HG03457 (cell line): ENCODE measurements around the gene LRRC37B.
A peak's percentile ranks its signal among the peaks of the same experiment; 100 is the strongest.
"Not testable (repeated sequence)": the region's sequence is repeated elsewhere in the genome, so short reads cannot be mapped to it uniquely, and the experiment has no call there.

Source experiments
- ATAC-seq: cut with Tn5 transposase; IDR thresholded peaks from one replicate; pipeline ENCODE4 v1.9.1; 2021; ENCODE audit warnings: moderate number of reproducible peaks; ENCODE audit not compliant: unreplicated experiment

LRRC37B gene

GRCh38 chr17:32041306-32041875 lies 34.2 kb downstream of the LRRC37B start:
- not testable (repeated sequence) for ATAC-seq

- ATAC-seq: not testable (repeated sequence)
Measured at GRCh38 chr17:32042266-32042665, 35.1 kb downstream of the LRRC37B start.

- ATAC-seq: not testable (repeated sequence)
Measured at GRCh38 chr17:32045611-32046010, 38.4 kb downstream of the LRRC37B start.

- ATAC-seq: not testable (repeated sequence)
Measured at GRCh38 chr17:32047663-32048062, 40.5 kb downstream of the LRRC37B start.

GRCh38 chr17:32054985-32055384 lies 47.8 kb downstream of the LRRC37B start:
- ATAC-seq: not testable (repeated sequence)

- not testable (repeated sequence) for ATAC-seq
Measured at GRCh38 chr17:32055425-32055824, 48.2 kb downstream of the LRRC37B start.

- not testable (repeated sequence) for ATAC-seq
Measured at GRCh38 chr17:32056500-32056899, 49.3 kb downstream of the LRRC37B start.

- not testable (repeated sequence) for ATAC-seq
Measured at GRCh38 chr17:32057460-32058105, 50.4 kb downstream of the LRRC37B start.

GRCh38 chr17:32060695-32061094 lies 53.5 kb downstream of the LRRC37B start:
- ATAC-seq: not testable (repeated sequence)

- not testable (repeated sequence) for ATAC-seq
Measured at GRCh38 chr17:32061840-32062239, 54.7 kb downstream of the LRRC37B start.

- ATAC-seq: not testable (repeated sequence)
Measured at GRCh38 chr17:32064091-32064490, 56.9 kb downstream of the LRRC37B start.

GRCh38 chr17:32066123-32066680 lies 59.0 kb downstream of the LRRC37B start:
- ATAC-seq: not testable (repeated sequence)

GRCh38 chr17:32066863-32067642 lies 59.9 kb downstream of the LRRC37B start:
- ATAC-seq: not testable (repeated sequence)

GRCh38 chr17:32069067-32069466 lies 61.9 kb downstream of the LRRC37B start:
- ATAC-seq: not testable (repeated sequence)

- peak; percentile 58 for ATAC-seq
Measured at GRCh38 chr17:32071961-32072360, 64.8 kb downstream of the LRRC37B start.

- ATAC-seq: not testable (repeated sequence)
Measured at GRCh38 chr17:32073131-32073530, 65.9 kb downstream of the LRRC37B start.

GRCh38 chr17:32079753-32080152 lies 72.6 kb downstream of the LRRC37B start:
- ATAC-seq: not testable (repeated sequence)

- not testable (repeated sequence) for ATAC-seq
Measured at GRCh38 chr17:32083550-32083979, 76.4 kb downstream of the LRRC37B start.

GRCh38 chr17:32084003-32084941 lies 77.1 kb downstream of the LRRC37B start:
- not testable (repeated sequence) for ATAC-seq
